GM12801 (cell line): Measurements from ENCODE around the gene UCN.

Experiments
- TF ChIP-seq, protein P1 (sequence below): IDR thresholded peaks from one replicate; pipeline ENCODE4 v1.5.1; 2011; ENCODE audit warnings: control low read depth; ENCODE audit not compliant: insufficient read length; ENCODE audit errors: extremely low read depth

UCN gene

DNA sequence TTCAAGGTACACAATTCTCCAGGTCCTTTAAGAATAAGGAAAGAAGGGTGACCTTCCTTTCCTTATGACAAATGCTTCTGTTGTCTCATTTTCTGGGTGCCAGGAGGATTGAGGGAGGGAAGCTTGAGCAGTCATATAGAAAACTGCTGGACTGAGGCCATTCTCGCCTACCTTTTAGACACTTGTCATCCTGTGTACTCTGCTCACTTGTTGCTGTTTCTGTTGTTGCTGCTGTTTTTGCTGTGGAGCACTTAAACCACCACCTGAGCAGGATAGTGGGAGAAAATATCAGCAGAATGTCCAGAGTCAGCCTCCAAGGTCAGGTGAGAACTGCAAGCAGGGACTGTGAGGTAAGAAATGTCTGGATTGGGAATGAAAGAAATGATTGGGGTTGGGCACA lies 30.2 kb downstream of the UCN start:
- TF ChIP-seq, protein P1, sequence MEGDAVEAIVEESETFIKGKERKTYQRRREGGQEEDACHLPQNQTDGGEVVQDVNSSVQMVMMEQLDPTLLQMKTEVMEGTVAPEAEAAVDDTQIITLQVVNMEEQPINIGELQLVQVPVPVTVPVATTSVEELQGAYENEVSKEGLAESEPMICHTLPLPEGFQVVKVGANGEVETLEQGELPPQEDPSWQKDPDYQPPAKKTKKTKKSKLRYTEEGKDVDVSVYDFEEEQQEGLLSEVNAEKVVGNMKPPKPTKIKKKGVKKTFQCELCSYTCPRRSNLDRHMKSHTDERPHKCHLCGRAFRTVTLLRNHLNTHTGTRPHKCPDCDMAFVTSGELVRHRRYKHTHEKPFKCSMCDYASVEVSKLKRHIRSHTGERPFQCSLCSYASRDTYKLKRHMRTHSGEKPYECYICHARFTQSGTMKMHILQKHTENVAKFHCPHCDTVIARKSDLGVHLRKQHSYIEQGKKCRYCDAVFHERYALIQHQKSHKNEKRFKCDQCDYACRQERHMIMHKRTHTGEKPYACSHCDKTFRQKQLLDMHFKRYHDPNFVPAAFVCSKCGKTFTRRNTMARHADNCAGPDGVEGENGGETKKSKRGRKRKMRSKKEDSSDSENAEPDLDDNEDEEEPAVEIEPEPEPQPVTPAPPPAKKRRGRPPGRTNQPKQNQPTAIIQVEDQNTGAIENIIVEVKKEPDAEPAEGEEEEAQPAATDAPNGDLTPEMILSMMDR = no peak

DNA sequence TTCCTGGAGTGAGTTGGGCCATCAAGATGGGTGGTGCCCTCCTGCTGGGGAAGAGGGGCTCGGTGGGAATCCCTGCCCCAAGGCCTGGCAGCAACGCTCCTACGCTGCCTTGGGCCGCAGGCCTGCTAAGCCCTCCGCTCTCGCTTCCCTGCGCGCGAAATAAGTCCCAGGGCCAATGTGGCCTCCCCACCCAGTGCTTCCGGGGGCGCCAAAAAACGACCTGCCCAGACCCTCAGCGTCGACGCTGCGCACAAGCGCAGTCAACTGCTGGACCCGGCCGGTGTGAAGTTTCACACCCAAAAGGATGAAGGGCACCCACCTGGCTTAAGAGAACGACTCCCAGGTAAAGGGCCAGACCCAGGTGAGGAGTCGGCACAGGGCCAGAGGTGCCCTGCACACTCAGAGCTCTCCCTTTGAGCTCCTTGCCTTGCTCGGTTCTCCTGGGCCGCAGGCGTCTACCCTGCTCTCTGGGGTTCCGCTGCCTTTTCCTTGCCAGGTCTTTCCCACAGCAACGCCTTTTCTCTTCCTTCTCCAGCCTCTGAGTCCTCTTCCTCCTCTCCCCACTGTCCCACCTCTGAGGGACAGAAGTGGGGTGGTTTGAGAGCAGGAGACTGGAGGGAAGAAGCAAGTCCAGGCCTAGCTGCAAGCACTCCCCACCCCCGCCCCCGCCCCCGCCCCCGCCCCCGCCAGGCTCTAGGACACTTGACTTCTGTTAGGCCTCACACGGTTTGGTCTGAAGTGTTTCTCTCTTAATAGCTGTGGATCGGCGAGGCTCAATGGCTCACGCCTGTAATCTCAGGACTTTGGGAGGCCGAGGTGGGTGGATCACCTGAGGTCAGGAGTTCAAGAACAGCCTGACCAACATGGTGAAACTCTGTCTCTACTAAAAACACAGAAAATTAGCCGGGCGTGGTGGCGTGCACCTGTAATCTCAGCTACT lies 32.8 kb downstream of the UCN start, which contains the start of gene DNAJC5G:
TSS of gene DNAJC5G (plus strand) at position 223 of the 940 bp plus-strand sequence. CDS start 1,296 bp downstream, outside the sequence.
- TF ChIP-seq, protein P1 = no peak

DNA sequence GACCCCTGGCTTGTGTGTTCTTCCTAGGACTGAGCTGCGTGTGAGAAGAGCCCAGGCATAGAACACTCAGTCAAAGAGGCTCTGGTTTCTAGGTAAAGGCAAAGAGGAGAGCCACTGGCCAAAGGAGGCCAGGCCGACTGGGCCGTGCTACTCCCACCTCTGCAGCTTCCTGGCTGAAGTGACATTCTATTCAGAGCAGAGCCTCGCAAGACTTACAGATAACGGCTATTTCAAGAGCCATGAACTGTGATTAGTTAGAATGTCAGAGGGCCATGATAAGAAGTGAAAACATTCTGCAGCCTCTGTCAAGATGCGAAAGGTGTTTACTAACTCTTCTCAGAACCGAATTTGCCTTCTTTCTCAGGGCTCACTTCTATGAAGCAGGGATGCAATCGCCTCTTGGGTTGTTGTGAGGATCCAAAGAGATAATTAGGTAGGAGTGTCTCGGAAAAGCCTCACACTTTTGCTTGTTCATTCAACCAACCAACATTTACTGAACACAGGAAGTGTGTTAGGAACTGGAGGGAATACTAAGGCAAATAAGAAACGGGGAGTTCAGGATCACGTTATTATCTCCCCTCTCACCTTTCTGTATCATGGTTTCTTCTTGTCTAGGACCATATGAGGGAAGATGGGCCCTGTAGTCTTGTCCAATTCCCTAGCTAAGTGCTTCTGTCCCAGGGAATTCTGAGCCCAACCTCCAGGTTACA lies 36.5 kb downstream of the UCN start:
- TF ChIP-seq, protein P1 = no peak

DNA sequence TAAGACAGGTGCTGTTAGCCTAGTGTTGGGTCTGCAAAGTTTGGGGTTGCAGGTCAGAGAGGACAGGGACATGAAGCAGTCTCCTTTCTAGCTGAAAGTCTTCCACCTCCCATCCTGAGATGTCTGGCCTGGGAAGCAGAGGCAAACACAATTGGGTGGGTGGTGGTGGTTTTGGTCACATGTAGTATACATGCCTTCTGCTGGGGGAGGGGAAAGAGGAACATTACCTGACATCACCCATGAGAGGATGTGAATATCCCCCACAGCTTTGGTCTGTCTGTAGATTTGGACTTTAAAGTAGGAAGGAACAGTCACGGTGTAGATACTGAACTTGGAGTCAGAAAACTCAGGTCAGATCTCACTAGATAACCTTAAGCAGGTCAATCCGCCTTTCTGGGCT lies 37.6 kb downstream of the UCN start:
- TF ChIP-seq, protein P1 = no peak

DNA sequence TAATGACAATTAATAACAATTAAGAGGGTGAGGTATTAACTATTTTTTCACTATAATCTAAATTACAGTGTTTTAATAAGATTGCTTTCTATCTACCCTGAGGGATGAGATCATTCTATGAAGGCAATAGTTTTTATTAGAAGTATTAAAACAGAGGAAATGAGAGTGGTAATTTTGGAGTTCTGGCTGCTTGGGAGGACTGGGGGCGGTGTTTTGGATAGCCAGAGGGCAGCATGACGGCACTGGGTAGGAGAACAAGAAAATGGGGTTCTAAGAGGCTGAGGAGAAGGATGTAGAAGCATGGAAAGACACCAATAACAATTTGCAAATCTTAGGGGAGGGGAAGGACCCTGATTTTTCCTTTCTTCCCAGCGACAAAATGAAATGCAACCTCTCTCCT lies 38.1 kb downstream of the UCN start:
- TF ChIP-seq, protein P1 = no peak

DNA sequence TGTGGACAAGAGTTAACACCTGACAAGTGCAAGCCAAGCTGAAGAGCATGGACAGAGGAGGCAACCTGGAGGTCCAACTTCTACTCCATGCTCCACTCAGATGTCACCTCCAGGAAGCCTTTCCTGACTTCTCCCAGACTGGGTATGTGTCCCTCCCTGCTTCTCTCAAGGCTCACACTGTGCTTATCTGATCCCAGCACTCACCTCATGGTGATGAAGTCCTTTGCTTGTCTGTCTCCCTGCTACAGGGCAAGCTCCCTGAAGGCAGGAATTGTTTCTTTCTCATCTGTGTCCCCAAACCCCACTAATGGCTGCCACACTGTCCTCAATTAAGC lies 42.7 kb downstream of the UCN start:
- TF ChIP-seq, protein P1 = no peak

DNA sequence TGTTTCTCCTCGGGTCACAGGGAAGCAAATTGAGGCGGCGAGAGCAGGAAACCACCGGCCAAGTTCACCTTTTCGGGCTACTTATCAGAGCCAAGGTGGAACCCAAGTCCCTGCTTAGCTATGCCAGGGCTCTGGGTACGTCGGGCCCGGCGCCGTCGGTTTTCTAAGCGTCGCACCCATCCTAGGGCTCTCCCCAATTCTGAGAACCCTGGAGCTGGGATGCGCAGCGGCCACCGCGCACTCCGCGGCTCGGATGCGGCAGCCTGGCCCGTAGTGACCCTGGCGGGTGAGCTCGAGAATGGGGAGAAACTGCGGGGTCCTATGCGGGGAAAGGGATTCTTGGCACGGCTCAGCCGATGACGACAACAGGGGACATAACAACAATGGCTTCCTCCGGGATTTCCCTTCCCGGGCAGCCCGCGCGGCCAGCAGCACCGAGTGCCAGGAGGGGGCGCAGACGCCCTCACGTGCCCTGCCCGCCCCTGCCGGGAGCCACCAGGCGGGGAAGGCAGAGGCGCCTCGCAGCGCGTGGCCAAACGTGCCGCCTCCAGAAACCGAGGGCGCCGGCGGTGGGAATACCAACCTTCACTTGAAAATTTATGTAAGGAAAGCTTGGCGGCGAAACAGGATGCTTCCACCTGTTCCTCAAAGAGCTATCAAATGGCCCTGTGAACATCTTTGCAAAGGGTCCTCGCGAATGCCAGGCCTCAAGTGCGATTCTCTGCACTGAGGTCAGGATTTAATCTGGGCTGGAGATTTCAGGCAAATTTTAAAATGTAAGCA lies 43.3 kb downstream of the UCN start:
- TF ChIP-seq, protein P1 = no peak
